ACC112 (cell line): ENCODE measurements around the gene PHACTR2.
"Not testable (repeated sequence)": the region's sequence is repeated elsewhere in the genome, so short reads cannot be mapped to it uniquely, and the experiment has no call there.

Source experiments
- H2AFZ ChIP-seq: fragments of 200-600 bp; sonication (generic); one replicate; pipeline ENCODE4 v1.6.0; 2017; ENCODE audit warnings: antibody characterized with exemption, low read length; ENCODE audit not compliant: unreplicated experiment
- H3K27ac ChIP-seq: fragments of 200-600 bp; sonication (generic); 2 replicates; pipeline ENCODE4 v1.5.1; 2014; ENCODE audit warnings: low read depth, mild to moderate bottlenecking, antibody characterized with exemption, low read length, moderate library complexity
- H3K27me3 ChIP-seq: fragments of 200-600 bp; sonication (generic); 2 replicates; pipeline ENCODE4 v1.6.1; 2014; ENCODE audit warnings: mild to moderate bottlenecking, antibody characterized with exemption, low read length, moderate library complexity, mixed read lengths; ENCODE audit not compliant: insufficient read depth
- H3K36me3 ChIP-seq: fragments of 200-600 bp; sonication (generic); 2 replicates; pipeline ENCODE4 v1.6.1; 2016; ENCODE audit warnings: mild to moderate bottlenecking, antibody characterized with exemption, low read length, moderate library complexity, mixed read lengths; ENCODE audit not compliant: insufficient read depth
- H3K4me1 ChIP-seq: fragments of 200-600 bp; sonication (generic); one replicate; pipeline ENCODE4 v1.6.1; 2016; ENCODE audit warnings: low read length, mixed read lengths; ENCODE audit not compliant: insufficient read depth, unreplicated experiment, control insufficient read depth
- H3K4me3 ChIP-seq: fragments of 200-600 bp; sonication (generic); 2 replicates; pipeline ENCODE4 v1.5.1; 2014; ENCODE audit warnings: mild to moderate bottlenecking, low read depth, low read length
- H3K79me2 ChIP-seq: fragments of 200-600 bp; sonication (generic); one replicate; pipeline ENCODE4 v1.6.0; 2016; ENCODE audit warnings: low read length; ENCODE audit not compliant: control insufficient read depth, unreplicated experiment, insufficient read depth

Gene PHACTR2

GRCh38 chr6:143677891-143678791 lies at the start of gene PHACTR2:
TSS of gene PHACTR2 (plus strand) at chr6:143677965. CDS start at chr6:143678164, 199 bp downstream.
- Histone ChIP-seq H3K36me3 (peaks cover 11% of the 10 kb centered on the region; the same call in 1 of the 2 replicates), H3K79me2 (peaks cover 42% of the 10 kb centered on the region), H3K27me3 (no peaks in the 10 kb centered on the region), H3K27ac (peak within 1 kb of the TSS; percentile 72), H2AFZ (peak within 1 kb of the TSS; percentile 50), H3K4me1 (peaks cover 54% of the 10 kb centered on the region), H3K4me3 (peak within 1 kb of the TSS; percentile 87)

DNA sequence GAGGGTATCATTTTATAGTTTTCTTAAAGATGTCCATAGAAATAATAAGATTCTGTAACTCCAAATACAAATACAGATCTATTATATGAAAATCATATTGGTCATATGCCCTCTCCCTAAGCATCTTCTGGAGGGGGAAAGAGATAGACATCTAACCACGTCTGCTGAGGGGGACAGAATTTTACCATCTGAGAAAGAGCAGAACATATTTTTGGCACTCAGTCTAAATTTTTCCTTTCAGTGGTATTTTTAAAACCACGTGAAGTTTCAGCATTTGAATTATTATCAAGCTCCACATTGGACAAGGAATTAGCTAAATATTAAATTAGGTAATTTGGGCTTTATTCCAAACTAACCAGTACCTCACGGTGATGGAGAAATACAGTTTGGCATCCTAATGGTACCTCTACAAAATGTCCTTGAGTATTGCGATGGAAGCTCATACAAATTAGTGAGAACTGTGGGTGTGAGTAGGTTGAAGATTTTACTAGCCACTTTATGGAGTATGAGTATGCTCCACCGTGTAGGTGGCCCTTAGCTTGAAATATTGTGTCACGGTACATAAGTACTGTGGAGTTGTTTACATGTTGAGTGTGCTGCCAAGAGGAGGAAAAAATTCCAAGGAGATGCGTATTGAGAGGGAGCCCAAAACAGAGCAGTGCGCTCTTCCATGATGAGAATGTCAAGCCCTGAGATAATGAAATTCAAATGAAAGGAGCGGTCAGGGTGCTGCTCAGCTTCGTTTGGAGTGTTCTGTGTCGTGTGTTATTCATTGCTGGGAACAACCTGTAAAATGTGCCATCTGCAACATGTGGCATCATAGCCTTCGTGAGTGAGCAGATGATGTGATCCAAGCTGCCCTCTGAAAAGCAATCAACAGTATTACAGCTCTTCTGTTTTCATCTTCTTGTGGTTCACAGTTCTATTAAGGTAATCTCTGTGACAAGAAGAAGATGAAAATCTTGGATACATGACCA lies 48.4 kb upstream of the PHACTR2 start:
- Histone ChIP-seq H3K4me3 (no peak overlapping the region), H2AFZ (no peak overlapping the region), H3K27me3 (no peaks in the 10 kb centered on the region), H3K36me3 (no peaks in the 10 kb centered on the region), H3K27ac (no peak overlapping the region), H3K79me2 (no peaks in the 10 kb centered on the region), H3K4me1 (no peaks in the 10 kb centered on the region)

DNA sequence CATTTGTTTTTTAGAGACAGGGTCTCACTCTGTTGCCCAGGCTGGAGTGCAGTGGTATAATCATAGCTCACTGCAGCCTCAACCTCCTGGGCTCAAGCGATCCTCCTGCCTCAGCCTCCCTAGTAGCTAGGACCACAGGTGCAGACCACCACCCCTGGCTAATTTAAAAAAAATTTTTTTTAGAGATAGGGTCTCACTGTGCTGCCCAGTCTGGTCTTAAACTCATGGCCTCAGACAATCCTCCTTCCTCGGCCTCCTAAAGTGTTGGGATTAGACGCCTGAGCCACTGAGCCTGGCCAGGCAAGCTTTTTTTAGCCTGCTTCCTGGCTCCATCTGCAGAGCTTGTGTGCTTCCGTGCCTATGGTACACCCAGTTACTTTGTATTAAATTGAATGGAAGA lies 46.6 kb upstream of the PHACTR2 start:
- H3K79me2 ChIP-seq, H3K27ac ChIP-seq, H3K4me3 ChIP-seq, H2AFZ ChIP-seq, H3K36me3 ChIP-seq, H3K27me3 ChIP-seq, H3K4me1 ChIP-seq: not testable (repeated sequence)

DNA sequence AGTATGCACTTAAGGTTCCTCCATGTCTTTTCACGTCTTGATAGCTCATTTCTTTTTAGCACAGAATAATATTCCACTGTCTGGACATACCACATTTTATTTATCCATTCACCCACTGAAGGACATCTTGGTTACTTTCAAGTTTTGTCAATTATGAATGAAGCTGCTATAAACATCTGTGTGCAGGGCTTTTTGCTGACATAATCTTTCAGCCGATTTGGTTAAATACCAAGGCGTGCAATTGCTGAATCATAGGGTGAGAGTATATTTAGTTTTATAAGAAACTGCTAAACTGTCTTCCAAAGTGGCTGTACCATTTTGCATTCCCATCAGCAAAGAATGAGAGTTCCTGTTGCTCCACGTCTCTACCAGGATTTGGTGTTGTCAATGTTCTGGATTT lies 44.9 kb upstream of the PHACTR2 start:
- H3K36me3 ChIP-seq = no peaks in the 10 kb centered on the region
- no peaks in the 10 kb centered on the region for H3K27me3 ChIP-seq
- no peak overlapping the region for H3K27ac ChIP-seq

GRCh38 chr6:143634486-143634885 lies 43.3 kb upstream of the PHACTR2 start:
- H2AFZ ChIP-seq = no peak overlapping the region
- H3K36me3 ChIP-seq = no peaks in the 10 kb centered on the region
- no peaks in the 10 kb centered on the region for H3K79me2 ChIP-seq
- no peak overlapping the region for H3K27ac ChIP-seq
- no peaks in the 10 kb centered on the region for H3K27me3 ChIP-seq
- H3K4me3 ChIP-seq = no peak overlapping the region
- no peaks in the 10 kb centered on the region for H3K4me1 ChIP-seq

More for the DNA sequence above, 44.9 kb upstream of the PHACTR2 start:
- Histone ChIP-seq H3K79me2 (no peaks in the 10 kb centered on the region), H2AFZ (no peak overlapping the region), H3K4me3 (no peak overlapping the region), H3K4me1 (no peaks in the 10 kb centered on the region)

DNA sequence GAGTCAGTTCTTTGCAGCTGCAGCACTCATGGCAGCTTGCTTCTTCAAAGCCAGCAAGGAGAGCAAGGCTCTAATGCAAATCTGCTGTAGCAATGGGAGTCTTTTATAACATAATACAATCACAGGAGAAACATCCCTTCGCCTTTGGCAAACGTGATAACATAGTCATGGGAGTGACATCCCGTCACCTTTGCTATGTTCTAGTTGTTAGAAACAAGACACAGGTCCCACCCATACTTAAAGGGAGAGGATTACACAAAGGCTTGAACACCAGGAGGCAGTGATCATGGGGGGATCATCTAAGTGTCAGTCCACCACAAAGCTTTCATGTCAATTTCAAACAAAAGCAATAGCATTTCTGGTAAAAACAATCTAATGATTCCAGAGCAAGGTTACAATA lies 40.1 kb upstream of the PHACTR2 start:
- Histone ChIP-seq H3K4me3 (no peak overlapping the region), H3K79me2 (no peaks in the 10 kb centered on the region), H3K27ac (no peak overlapping the region), H3K4me1 (no peaks in the 10 kb centered on the region), H3K27me3 (no peaks in the 10 kb centered on the region), H3K36me3 (no peaks in the 10 kb centered on the region), H2AFZ (no peak overlapping the region)

GRCh38 chr6:143642403-143642802 lies 35.4 kb upstream of the PHACTR2 start:
- H3K4me1 ChIP-seq = no peaks in the 10 kb centered on the region
- no peaks in the 10 kb centered on the region for H3K27me3 ChIP-seq
- H3K27ac ChIP-seq = no peak overlapping the region
- H2AFZ ChIP-seq = no peak overlapping the region
- H3K79me2 ChIP-seq = no peaks in the 10 kb centered on the region
- H3K4me3 ChIP-seq = no peak overlapping the region
- no peaks in the 10 kb centered on the region for H3K36me3 ChIP-seq

GRCh38 chr6:143647191-143647590 lies 30.6 kb upstream of the PHACTR2 start:
- Histone ChIP-seq H3K36me3 (no peaks in the 10 kb centered on the region), H3K4me1 (no peaks in the 10 kb centered on the region), H3K27ac (no peak overlapping the region), H3K79me2 (no peaks in the 10 kb centered on the region), H3K27me3 (no peaks in the 10 kb centered on the region), H3K4me3 (no peak overlapping the region), H2AFZ (no peak overlapping the region)

- Histone ChIP-seq H3K27me3 (no peaks in the 10 kb centered on the region), H3K4me1 (no peaks in the 10 kb centered on the region), H3K27ac (no peak overlapping the region), H2AFZ (no peak overlapping the region), H3K79me2 (no peaks in the 10 kb centered on the region), H3K4me3 (no peak overlapping the region), H3K36me3 (no peaks in the 10 kb centered on the region)
Measured at GRCh38 chr6:143647732-143648131, 30.0 kb upstream of the PHACTR2 start.

DNA sequence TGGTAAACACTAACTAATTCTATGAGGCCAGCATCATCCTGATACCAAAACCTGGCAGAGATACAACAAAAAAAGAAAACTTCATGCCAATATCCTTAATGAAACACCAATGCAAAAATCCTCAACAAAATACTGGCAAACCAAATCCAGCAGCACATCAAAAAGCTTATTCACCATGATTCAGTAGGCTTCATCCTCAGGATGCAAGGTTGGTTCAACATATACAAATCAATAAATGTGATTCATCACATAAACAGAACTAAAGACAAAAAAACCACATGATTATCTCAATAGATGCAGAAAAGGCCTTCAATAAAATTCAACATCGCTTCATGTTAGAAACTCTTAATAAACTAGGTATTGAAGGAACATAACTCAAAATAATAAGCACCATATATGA lies 28.4 kb upstream of the PHACTR2 start:
- H3K4me1 ChIP-seq, H3K79me2 ChIP-seq, H3K36me3 ChIP-seq, H2AFZ ChIP-seq, H3K27ac ChIP-seq, H3K27me3 ChIP-seq, H3K4me3 ChIP-seq: not testable (repeated sequence)
